ENCODE data around the gene OR11H7. TPM values are rescaled to one million over a fixed set of nuclear protein-coding genes. Genes with fewer than 3 reads are reported as not detected.
"Not testable (repeated sequence)": the region's sequence is repeated elsewhere in the genome, so short reads cannot be mapped to it uniquely, and the experiment has no call there.

OR11H7 gene
- not detected for total RNA-seq

DNA sequence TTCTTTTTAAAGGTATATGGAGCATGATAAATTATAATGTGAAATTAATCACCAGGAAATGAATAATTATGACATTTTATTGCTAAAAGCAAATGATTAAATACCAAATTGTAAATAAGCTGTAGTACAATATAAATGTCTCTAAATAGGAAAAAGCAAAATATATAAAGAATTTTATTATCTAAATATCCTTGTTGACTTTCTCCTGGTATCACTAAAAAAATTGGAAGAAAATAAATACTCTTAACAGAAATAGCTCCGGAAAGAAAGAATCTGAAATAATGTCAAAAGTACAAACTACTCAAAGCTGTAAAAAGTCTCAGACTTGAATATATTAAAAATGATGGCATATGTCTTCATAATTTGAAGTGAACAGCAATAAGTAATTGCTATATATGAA, at the start of gene OR11H7:
Gene OR11H7, plus strand, starts transcription at position 301 of the 400 bp plus-strand sequence.
- POLR2A ChIA-PET, result no interaction called here

DNA sequence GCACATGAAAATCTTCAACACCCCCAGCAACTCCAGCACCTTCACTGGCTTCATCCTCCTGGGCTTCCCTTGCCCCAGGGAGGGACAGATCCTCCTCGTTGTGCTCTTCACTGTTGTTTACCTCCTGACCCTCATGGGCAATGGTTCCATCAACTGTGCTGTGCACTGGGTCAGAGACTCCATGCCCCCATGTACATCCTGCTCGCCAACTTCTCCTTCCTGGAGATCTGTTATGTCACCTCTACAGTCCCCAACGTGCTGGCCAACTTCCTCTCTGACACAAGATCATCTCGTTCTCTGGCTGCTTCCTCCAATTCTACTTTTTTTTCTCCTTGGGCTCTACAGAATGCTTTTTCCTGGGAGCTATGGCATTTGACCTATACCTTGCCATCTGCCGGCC, 49.6 kb upstream of the OR11H7 start:
- no peaks in the 10 kb centered on the region for H3K27me3 Mint-ChIP-seq
- H3K4me3 Mint-ChIP-seq, result no peak overlapping the region
- H3K36me3 Mint-ChIP-seq (ENCODE audit: low read depth), result no peaks in the 10 kb centered on the region
- no peak for DNase-seq
- H3K9me3 Mint-ChIP-seq, result no peaks in the 10 kb centered on the region
- CTCF ChIA-PET, result no interaction called here
- POLR2A ChIA-PET, result no interaction called here
- H3K4me1 Mint-ChIP-seq, result no peaks in the 10 kb centered on the region
- no peak overlapping the region for H3K27ac Mint-ChIP-seq

More for the DNA sequence above, at the start of gene OR11H7:
- CTCF ChIA-PET, result no interaction called here
- H3K9me3 Mint-ChIP-seq, result peaks cover 3% of the 10 kb centered on the region
- H3K27ac Mint-ChIP-seq, result no peak within 1 kb of the TSS
- H3K27me3 Mint-ChIP-seq, result no peaks in the 10 kb centered on the region
- H3K36me3 Mint-ChIP-seq (ENCODE audit: low read depth), result no peaks in the 10 kb centered on the region
- no peak for DNase-seq
- H3K4me3 Mint-ChIP-seq, result no peak within 1 kb of the TSS
- H3K4me1 Mint-ChIP-seq, result no peaks in the 10 kb centered on the region

DNA sequence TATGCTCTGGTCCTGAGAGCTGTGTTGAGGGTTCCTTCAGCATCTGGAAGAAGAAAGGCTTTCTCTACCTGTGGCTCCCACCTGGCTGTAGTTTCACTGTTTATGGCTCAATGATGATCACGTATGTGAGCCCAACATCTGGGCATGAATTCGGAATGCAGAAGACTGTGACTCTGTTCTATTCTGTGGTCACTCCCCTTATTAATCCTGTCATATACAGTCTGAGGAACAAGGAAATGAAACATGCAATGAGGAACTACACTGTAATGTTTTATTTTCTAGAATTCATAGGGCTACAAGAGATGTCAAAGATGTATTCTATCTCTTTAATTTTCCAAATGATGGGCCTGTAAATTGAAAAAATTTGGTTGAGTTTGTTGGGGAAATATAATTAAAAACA, 48.9 kb upstream of the OR11H7 start:
- POLR2A ChIA-PET, result no interaction called here
- no peaks in the 10 kb centered on the region for H3K27me3 Mint-ChIP-seq

DNA sequence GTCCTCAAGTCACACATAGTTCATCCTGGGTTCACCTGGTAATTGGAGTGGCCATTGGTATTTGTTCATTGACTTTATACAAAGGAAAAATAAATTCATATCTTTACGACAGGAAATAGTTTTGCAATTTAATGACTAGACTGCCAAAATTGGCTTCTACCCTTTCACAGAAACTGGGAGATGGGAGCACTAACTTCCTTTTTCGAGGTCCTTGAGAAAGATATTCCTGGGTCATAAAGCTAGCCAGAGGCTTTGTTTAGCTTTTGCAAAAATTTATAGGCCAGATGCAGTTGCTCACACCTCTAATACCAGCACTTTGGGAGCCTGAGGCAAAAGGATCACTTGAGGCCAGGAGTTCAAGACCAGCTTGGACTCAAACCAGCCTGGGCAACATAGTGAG, 48.3 kb upstream of the OR11H7 start:
- H3K27me3 Mint-ChIP-seq, result no peaks in the 10 kb centered on the region
- ChIA-PET CTCF (no interaction called here), POLR2A (no interaction called here)
- H3K4me3 Mint-ChIP-seq, result no peak overlapping the region
- no peaks in the 10 kb centered on the region for H3K36me3 Mint-ChIP-seq (ENCODE audit: low read depth)
- DNase-seq, result no peak
- no peak overlapping the region for H3K27ac Mint-ChIP-seq
- no peaks in the 10 kb centered on the region for H3K4me1 Mint-ChIP-seq
- no peaks in the 10 kb centered on the region for H3K9me3 Mint-ChIP-seq

More for the DNA sequence above, 48.9 kb upstream of the OR11H7 start:
- no peak overlapping the region for H3K27ac Mint-ChIP-seq
- H3K4me3 Mint-ChIP-seq, result no peak overlapping the region
- H3K9me3 Mint-ChIP-seq, result no peaks in the 10 kb centered on the region
- H3K36me3 Mint-ChIP-seq (ENCODE audit: low read depth), result no peaks in the 10 kb centered on the region
- CTCF ChIA-PET, result no interaction called here
- H3K4me1 Mint-ChIP-seq, result no peaks in the 10 kb centered on the region
- no peak for DNase-seq

DNA sequence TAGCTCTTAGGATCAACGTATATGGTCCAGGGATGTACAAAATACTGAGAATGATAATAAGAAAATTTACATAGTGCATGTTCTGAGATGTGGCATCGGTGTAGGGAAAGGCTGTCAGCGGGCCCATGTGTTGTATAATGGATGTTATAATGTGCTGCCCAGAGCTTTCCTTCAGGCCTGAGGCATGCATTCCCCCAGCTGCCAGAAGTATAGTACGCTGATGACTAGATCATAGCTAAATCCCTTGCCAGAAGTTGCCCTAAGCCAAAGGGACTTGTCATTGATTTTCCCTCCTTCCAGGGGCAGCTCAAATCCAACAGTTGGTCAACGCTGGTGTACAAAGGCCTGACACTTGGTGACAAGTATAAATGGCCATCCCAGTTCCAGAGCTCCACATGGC, 44.6 kb upstream of the OR11H7 start:
- no peaks in the 10 kb centered on the region for H3K27me3 Mint-ChIP-seq
- POLR2A ChIA-PET, result no interaction called here
- no peaks in the 10 kb centered on the region for H3K4me1 Mint-ChIP-seq
- no peak overlapping the region for H3K4me3 Mint-ChIP-seq
- no peak overlapping the region for H3K27ac Mint-ChIP-seq
- CTCF ChIA-PET, result no interaction called here
- H3K36me3 Mint-ChIP-seq (ENCODE audit: low read depth), result no peaks in the 10 kb centered on the region
- DNase-seq, result no peak
- H3K9me3 Mint-ChIP-seq, result no peaks in the 10 kb centered on the region

DNA sequence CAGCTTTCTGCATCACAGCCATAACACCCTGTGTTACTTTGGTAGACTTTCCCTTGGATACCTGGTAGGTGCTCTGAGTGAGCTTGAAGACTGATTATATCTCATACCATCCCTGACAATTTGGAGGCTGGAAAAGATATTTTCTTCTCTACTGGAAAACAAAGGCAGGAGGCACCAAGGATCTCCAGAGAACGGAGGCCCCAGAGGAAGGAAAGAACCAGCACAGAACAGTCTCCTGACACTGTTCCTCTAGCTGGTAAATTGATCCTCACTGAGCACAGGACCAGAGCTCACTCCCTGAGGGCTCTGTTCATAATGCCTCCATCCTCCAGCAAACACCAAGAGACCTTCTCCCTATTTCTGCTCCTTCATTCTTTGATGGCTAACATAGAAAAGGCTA, 38.2 kb upstream of the OR11H7 start, which contains the start of gene OR11G2:
Gene OR11G2, plus strand, starts transcription at position 301 of the 400 bp plus-strand sequence. CDS start 6,542 bp downstream, outside the sequence.
- ChIA-PET POLR2A (no interaction called here), CTCF (no interaction called here)
- H3K9me3 Mint-ChIP-seq, result no peaks in the 10 kb centered on the region

DNA sequence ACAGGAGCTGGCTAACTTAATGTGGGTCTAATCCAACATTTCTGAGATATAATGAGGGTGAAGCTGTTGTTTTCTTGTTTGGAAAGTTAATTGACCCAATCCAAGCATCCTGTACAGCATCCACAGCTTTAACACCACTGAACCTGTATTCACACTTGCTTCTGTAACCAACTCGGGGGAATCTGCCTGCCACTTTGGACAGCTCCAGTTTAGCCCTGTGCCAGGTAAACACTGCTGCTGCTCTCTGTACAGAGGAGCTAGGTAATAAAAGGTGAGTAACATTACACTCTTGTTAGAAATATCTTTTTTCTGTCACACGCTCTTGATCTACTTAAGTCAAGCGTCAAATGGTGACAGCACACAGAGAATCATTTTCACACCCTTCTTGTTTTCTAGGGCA, 37.4 kb upstream of the OR11H7 start:
- POLR2A ChIA-PET, result no interaction called here
- Mint-ChIP-seq H3K27me3 (peaks cover 6% of the 10 kb centered on the region), H3K4me3 (no peak overlapping the region), H3K9me3 (no peaks in the 10 kb centered on the region), H3K36me3 (ENCODE audit: low read depth) (no peaks in the 10 kb centered on the region), H3K27ac (no peak overlapping the region), H3K4me1 (no peaks in the 10 kb centered on the region)
- DNase-seq, result no peak
- CTCF ChIA-PET, result no interaction called here

More for the DNA sequence above, 38.2 kb upstream of the OR11H7 start, which contains the start of gene OR11G2:
- Mint-ChIP-seq H3K27ac (no peak within 1 kb of the TSS), H3K4me1 (no peaks in the 10 kb centered on the region), H3K36me3 (ENCODE audit: low read depth) (no peaks in the 10 kb centered on the region), H3K27me3 (peaks cover 6% of the 10 kb centered on the region), H3K4me3 (no peak within 1 kb of the TSS)
- no peak for DNase-seq

DNA sequence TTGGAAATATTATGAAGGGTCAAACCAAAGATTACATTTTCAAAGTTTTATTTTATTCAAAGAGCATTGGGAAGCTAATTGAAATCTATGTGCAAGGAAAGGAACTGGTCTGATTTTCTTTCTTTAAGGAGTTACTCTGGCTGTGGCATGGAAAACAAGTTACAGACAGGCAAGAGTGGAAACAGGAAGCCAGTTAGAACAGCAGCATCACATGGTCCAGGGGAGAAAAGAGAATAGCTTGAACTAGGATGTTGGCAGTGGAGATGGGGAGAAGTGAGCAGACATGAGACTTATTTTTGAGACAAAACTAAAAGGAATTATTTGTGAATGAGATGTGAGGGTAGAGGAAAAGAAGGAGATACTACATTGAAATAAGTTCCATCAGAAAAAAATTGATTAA, 34.7 kb upstream of the OR11H7 start:
- Mint-ChIP-seq H3K4me1 (no peaks in the 10 kb centered on the region), H3K36me3 (ENCODE audit: low read depth) (no peaks in the 10 kb centered on the region), H3K9me3 (no peaks in the 10 kb centered on the region), H3K27me3 (peaks cover 6% of the 10 kb centered on the region), H3K27ac (no peak overlapping the region), H3K4me3 (no peak overlapping the region)
- ChIA-PET POLR2A (no interaction called here), CTCF (no interaction called here)
- no peak for DNase-seq

DNA sequence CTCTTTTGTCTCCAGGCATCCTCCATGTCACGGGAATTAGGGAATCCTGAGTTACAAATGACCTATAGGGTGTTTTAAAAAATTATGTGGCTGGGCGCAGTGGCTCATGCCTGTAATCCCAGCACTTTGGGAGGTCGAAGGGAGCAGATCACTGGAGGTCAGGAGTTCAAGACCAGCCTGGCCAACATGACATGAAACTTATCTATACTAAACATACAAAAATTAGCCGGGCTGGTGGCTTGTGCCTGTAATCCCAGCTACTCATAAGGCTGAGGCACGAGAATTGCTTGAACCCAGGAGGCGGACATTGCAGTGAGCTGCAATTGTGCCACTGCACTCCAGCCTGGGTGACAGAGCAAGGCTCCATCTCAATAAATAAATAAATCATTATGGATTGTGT, 33.6 kb upstream of the OR11H7 start:
- H3K27me3 Mint-ChIP-seq; H3K27ac Mint-ChIP-seq; DNase-seq; H3K4me3 Mint-ChIP-seq; H3K36me3 Mint-ChIP-seq (ENCODE audit: low read depth); CTCF ChIA-PET; H3K4me1 Mint-ChIP-seq; H3K9me3 Mint-ChIP-seq; POLR2A ChIA-PET: not testable (repeated sequence)

DNA sequence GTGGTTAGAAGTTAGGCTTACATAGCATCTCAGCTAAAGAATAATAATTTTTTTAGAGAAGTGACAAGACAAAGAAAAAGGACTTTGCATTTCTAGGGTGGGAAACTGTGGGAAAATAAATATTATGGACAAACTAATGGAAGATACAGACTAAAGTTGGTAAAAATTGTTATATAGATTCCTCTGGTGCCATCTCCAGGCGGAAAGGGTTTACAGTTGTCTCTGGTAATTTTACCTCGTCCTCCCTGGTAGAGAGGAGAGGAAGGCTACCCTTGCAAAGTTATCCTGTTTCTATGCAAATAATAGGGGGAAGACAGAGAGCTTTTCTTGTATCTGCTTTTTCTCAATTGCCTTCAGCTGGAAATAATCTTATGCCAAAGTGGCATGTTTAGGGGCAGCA, 32.9 kb upstream of the OR11H7 start:
- CTCF ChIA-PET, result no interaction called here
- POLR2A ChIA-PET, result no interaction called here
- Mint-ChIP-seq H3K4me3 (no peak overlapping the region), H3K27me3 (peaks cover 6% of the 10 kb centered on the region), H3K9me3 (no peaks in the 10 kb centered on the region), H3K36me3 (ENCODE audit: low read depth) (no peaks in the 10 kb centered on the region), H3K27ac (no peak overlapping the region), H3K4me1 (no peaks in the 10 kb centered on the region)
- no peak for DNase-seq

DNA sequence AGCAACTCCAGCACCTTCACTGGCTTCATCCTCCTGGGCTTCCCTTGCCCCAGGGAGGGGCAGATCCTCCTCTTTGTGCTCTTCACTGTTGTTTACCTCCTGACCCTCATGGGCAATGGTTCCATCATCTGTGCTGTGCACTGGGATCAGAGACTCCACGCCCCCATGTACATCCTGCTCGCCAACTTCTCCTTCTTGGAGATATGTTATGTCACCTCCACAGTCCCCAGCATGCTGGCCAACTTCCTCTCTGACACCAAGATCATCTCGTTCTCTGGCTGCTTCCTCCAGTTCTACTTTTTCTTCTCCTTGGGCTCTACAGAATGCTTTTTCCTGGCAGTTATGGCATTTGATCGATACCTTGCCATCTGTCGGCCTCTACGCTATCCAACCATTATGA, 31.3 kb upstream of the OR11H7 start:
- H3K4me3 Mint-ChIP-seq, result no peak overlapping the region
- peaks cover 6% of the 10 kb centered on the region for H3K27me3 Mint-ChIP-seq
- DNase-seq, result no peak
- CTCF ChIA-PET, result no interaction called here
- POLR2A ChIA-PET, result no interaction called here
- no peaks in the 10 kb centered on the region for H3K36me3 Mint-ChIP-seq (ENCODE audit: low read depth)
- no peak overlapping the region for H3K27ac Mint-ChIP-seq
- H3K4me1 Mint-ChIP-seq, result no peaks in the 10 kb centered on the region
- H3K9me3 Mint-ChIP-seq, result no peaks in the 10 kb centered on the region

DNA sequence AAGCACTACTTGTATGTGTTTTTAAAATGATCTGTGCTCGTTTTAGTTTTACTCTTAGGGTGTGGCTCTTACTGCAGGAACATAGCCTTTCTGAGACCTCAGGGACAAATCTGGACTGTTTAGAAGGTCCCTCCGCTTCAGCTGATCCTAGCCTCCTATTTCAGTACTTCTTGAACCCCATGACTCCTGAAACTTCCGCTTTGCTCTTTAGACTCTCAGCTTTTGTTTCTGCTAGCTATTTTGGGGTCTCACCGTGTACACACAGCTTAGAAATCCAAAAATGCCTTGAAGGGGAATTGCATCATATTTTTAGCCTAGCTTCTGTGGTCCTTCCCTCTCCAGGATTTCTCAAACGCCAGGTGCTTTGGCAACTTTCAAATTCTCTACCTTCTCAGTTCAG, 29.8 kb upstream of the OR11H7 start:
- no peaks in the 10 kb centered on the region for H3K4me1 Mint-ChIP-seq
- H3K27me3 Mint-ChIP-seq, result peaks cover 2% of the 10 kb centered on the region
- POLR2A ChIA-PET, result no interaction called here

DNA sequence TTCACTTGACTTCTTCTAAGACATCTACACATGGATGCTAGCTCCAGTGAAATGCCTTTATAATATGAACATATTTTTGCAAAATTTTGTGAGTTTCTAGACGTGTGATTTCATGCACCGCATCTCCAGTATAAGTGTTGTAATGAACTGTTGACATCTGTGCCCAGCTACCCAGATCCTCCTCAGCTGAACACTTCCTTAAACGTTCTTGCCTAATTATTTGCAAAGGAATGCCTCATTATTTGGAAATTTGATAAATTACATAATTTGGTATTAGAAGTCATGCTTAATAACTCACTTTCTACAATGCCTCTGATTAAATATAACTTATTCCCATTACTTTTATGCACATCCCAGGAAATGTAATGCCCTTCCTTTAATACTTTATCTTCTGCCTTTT, 24.1 kb upstream of the OR11H7 start:
- no peak overlapping the region for H3K27ac Mint-ChIP-seq
- no peaks in the 10 kb centered on the region for H3K4me1 Mint-ChIP-seq
- DNase-seq, result no peak
- no peak overlapping the region for H3K4me3 Mint-ChIP-seq
- ChIA-PET CTCF (no interaction called here), POLR2A (no interaction called here)
- no peaks in the 10 kb centered on the region for H3K9me3 Mint-ChIP-seq
- no peaks in the 10 kb centered on the region for H3K36me3 Mint-ChIP-seq (ENCODE audit: low read depth)
- no peaks in the 10 kb centered on the region for H3K27me3 Mint-ChIP-seq

More for the DNA sequence above, 29.8 kb upstream of the OR11H7 start:
- Mint-ChIP-seq H3K4me3 (no peak overlapping the region), H3K27ac (no peak overlapping the region), H3K36me3 (ENCODE audit: low read depth) (no peaks in the 10 kb centered on the region), H3K9me3 (no peaks in the 10 kb centered on the region)
- CTCF ChIA-PET, result no interaction called here
- no peak for DNase-seq

DNA sequence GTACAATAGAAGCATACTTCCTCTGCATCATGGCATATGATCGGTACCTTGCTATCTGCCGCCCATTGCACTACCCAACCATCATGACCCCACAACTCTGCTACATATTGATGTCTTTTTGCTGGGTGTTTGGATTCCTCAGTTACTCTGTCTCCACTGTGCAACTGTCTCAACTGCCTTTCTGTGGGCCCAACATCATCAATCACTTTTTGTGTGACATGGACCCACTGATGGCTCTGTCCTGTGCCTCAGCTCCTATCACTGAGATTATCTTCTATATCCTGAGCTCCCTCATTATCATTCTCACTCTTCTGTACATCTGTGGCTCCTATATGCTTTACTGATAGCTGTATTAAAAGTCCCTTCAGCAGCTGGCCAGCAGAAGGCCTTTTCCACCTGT, 19.2 kb upstream of the OR11H7 start:
- H3K4me3 Mint-ChIP-seq, result no peak overlapping the region
- no peaks in the 10 kb centered on the region for H3K27me3 Mint-ChIP-seq
- ChIA-PET POLR2A (no interaction called here), CTCF (no interaction called here)
- H3K27ac Mint-ChIP-seq, result no peak overlapping the region
- no peaks in the 10 kb centered on the region for H3K9me3 Mint-ChIP-seq
- H3K4me1 Mint-ChIP-seq, result no peaks in the 10 kb centered on the region
- H3K36me3 Mint-ChIP-seq (ENCODE audit: low read depth), result no peaks in the 10 kb centered on the region
- DNase-seq, result no peak

DNA sequence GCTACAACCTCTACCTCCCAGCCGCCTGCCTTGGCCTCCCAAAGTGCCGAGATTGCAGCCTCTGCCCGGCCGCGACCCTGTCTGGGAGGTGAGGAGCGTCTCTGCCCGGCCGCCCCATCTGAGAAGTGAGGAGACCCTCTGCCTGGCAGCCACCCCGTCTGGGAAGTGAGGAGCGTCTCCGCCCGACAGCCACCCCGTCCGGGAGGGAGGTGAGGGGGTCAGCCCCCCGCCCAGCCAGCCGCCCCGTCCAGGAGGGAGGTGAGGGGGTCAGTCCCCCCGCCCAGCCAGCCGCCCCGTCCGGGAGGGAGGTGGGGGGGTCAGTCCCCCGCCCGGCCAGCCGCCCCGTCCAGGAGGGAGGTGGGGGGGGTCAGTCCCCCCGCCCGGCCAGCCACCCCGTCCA, 16.4 kb upstream of the OR11H7 start:
- H3K27me3 Mint-ChIP-seq; H3K27ac Mint-ChIP-seq; H3K36me3 Mint-ChIP-seq (ENCODE audit: low read depth); H3K9me3 Mint-ChIP-seq; CTCF ChIA-PET; POLR2A ChIA-PET; DNase-seq; H3K4me3 Mint-ChIP-seq; H3K4me1 Mint-ChIP-seq: not testable (repeated sequence)
